ENCODE data around the gene CACNA2D3. TPM values are rescaled to one million over a fixed set of nuclear protein-coding genes. Genes with fewer than 3 reads are reported as not detected.

Gene CACNA2D3
- total RNA-seq, 1 experiment from 2014 or later = not detected

- peaks cover 6% of the 10 kb centered on the region for H3K36me3 Mint-ChIP-seq (ENCODE audit: insufficient read depth, unreplicated experiment)
- Histone ChIP-seq H3K9me3 (no peaks in the 10 kb centered on the region), H3K4me1 (no peaks in the 10 kb centered on the region), H3K27me3 (replicated peaks; ENCODE audit: control insufficient read depth, insufficient read depth, low read length) (no peaks in the 10 kb centered on the region), H3K4me3 (ENCODE audit: low read depth, low read length) (no peak overlapping the region), H3K36me3 (ENCODE audit: control insufficient read depth, insufficient read depth, low read length) (no peaks in the 10 kb centered on the region)
- no peaks in the 10 kb centered on the region for H3K9me3 Mint-ChIP-seq (ENCODE audit: unreplicated experiment)
- POLR2A ChIA-PET = no interaction called here
- no peak overlapping the region for H3K27ac Mint-ChIP-seq (ENCODE audit: unreplicated experiment)
- intact Hi-C loops (cut with micrococcal nuclease; ENCODE audit: unreplicated experiment) = no loop called here
- no peaks in the 10 kb centered on the region for H3K4me1 Mint-ChIP-seq (ENCODE audit: low read depth, unreplicated experiment)
- H3K4me3 Mint-ChIP-seq (ENCODE audit: unreplicated experiment) = no peak overlapping the region
- no peak for TF ChIP-seq CTCF (IDR thresholded peaks at IDR 0.05; ENCODE audit: insufficient read depth in 1 of 2, low read depth in 1 of 2, low read length in 1 of 2, severe bottlenecking in 1 of 2, unreplicated experiment in 1 of 2)
- CTCF ChIA-PET = no interaction called here
- no TSS peak for BruUV-seq (replicated peaks)
- no peak for DNase-seq
- H3K27me3 Mint-ChIP-seq (ENCODE audit: insufficient read depth, unreplicated experiment) = peaks cover 18% of the 10 kb centered on the region
Observed at GRCh38 chr3:54608041-54608440, 485.7 kb downstream of the CACNA2D3 start.

- Mint-ChIP-seq H3K4me1 (ENCODE audit: low read depth, unreplicated experiment) (no peaks in the 10 kb centered on the region), H3K36me3 (ENCODE audit: insufficient read depth, unreplicated experiment) (no peaks in the 10 kb centered on the region), H3K9me3 (ENCODE audit: unreplicated experiment) (no peaks in the 10 kb centered on the region), H3K27me3 (ENCODE audit: insufficient read depth, unreplicated experiment) (peaks cover 6% of the 10 kb centered on the region), H3K4me3 (ENCODE audit: unreplicated experiment) (no peak overlapping the region), H3K27ac (ENCODE audit: unreplicated experiment) (no peak overlapping the region)
- Histone ChIP-seq H3K4me3 (ENCODE audit: low read depth, low read length) (no peak overlapping the region), H3K4me1 (no peaks in the 10 kb centered on the region), H3K36me3 (ENCODE audit: control insufficient read depth, insufficient read depth, low read length) (no peaks in the 10 kb centered on the region), H3K9me3 (no peaks in the 10 kb centered on the region), H3K27me3 (replicated peaks; ENCODE audit: control insufficient read depth, insufficient read depth, low read length) (no peaks in the 10 kb centered on the region)
- ChIA-PET POLR2A (no interaction called here), CTCF (no interaction called here)
- no TSS peak for BruUV-seq (replicated peaks)
- no peak for DNase-seq
- no peak for TF ChIP-seq CTCF (IDR thresholded peaks at IDR 0.05; ENCODE audit: insufficient read depth in 1 of 2, low read depth in 1 of 2, low read length in 1 of 2, severe bottlenecking in 1 of 2, unreplicated experiment in 1 of 2)
- intact Hi-C loops (cut with micrococcal nuclease; ENCODE audit: unreplicated experiment) = no loop called here
Observed at GRCh38 chr3:54619053-54619452, 496.7 kb downstream of the CACNA2D3 start.

GRCh38 chr3:54619531-54619930 is 497.2 kb downstream of the CACNA2D3 start:
- Histone ChIP-seq H3K9me3 (no peaks in the 10 kb centered on the region), H3K4me1 (no peaks in the 10 kb centered on the region), H3K27me3 (replicated peaks; ENCODE audit: control insufficient read depth, insufficient read depth, low read length) (no peaks in the 10 kb centered on the region), H3K4me3 (ENCODE audit: low read depth, low read length) (no peak overlapping the region), H3K36me3 (ENCODE audit: control insufficient read depth, insufficient read depth, low read length) (no peaks in the 10 kb centered on the region)
- BruUV-seq (replicated peaks) = no TSS peak
- Mint-ChIP-seq H3K27me3 (ENCODE audit: insufficient read depth, unreplicated experiment) (peaks cover 6% of the 10 kb centered on the region), H3K4me1 (ENCODE audit: low read depth, unreplicated experiment) (no peaks in the 10 kb centered on the region), H3K27ac (ENCODE audit: unreplicated experiment) (no peak overlapping the region), H3K36me3 (ENCODE audit: insufficient read depth, unreplicated experiment) (no peaks in the 10 kb centered on the region), H3K9me3 (ENCODE audit: unreplicated experiment) (no peaks in the 10 kb centered on the region), H3K4me3 (ENCODE audit: unreplicated experiment) (no peak overlapping the region)
- TF ChIP-seq CTCF (IDR thresholded peaks at IDR 0.05; ENCODE audit: insufficient read depth in 1 of 2, low read depth in 1 of 2, low read length in 1 of 2, severe bottlenecking in 1 of 2, unreplicated experiment in 1 of 2) = no peak
- no peak for DNase-seq
- ChIA-PET POLR2A (no interaction called here), CTCF (no interaction called here)
- intact Hi-C loops (cut with micrococcal nuclease; ENCODE audit: unreplicated experiment) = no loop called here

Measured in Caco-2 (cell line).